ENCODE results near the gene DPH5.

DPH5 gene

DNA sequence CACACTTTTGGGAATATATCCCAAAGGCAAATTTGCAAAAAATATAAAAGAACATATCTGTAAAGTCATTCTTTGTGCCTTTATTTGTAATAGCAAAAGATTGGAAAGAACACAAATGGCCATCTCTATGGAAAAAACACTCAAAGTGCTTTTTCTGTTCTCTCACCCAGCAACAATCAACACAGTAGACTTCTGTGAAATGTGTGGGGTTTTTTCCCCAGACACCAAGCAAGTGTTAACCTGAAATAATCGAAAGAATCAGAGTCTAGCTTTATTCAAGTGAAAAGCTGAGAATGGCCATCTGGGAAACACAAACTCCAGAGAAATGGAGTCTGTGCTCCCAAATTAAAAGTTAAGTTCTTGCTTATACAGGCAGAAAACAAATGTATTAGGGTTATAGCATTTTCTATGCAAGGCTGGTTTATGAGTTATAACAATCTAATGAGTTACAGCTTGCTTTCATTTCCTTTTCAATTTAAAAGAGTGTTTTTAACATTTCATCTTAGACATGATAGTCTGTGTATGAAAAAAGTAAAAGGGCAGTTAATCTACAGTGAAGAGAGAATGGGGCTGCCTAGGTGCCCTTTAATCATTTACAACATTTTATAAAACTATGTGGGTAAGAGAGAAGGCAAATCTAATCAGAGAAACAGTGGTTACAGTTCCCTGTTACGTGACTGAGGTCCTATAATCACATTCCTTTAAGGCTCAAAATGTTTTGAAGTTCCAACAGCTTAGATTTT is 83.1 kb downstream of the DPH5 start:
- Histone ChIP-seq H3K4me3 (ENCODE audit: severe bottlenecking) (no peak overlapping the region), H3K9me3 (ENCODE audit: severe bottlenecking) (no peaks in the 10 kb centered on the region), H3K36me3 (ENCODE audit: low read depth) (peaks cover 44% of the 10 kb centered on the region), H3K4me1 (ENCODE audit: insufficient read depth, poor library complexity, severe bottlenecking) (no peaks in the 10 kb centered on the region), H3K27me3 (ENCODE audit: insufficient read depth, poor library complexity, severe bottlenecking) (no peaks in the 10 kb centered on the region), H3K27ac (ENCODE audit: poor library complexity, severe bottlenecking) (no peak overlapping the region)
- DNase-seq (ENCODE audit: low spot score) (no peak), ATAC-seq (ENCODE audit: low read depth) (no peak)
- TF ChIP-seq CTCF (IDR thresholded peaks at IDR 0.05; ENCODE audit: poor library complexity, severe bottlenecking), result no peak

DNA sequence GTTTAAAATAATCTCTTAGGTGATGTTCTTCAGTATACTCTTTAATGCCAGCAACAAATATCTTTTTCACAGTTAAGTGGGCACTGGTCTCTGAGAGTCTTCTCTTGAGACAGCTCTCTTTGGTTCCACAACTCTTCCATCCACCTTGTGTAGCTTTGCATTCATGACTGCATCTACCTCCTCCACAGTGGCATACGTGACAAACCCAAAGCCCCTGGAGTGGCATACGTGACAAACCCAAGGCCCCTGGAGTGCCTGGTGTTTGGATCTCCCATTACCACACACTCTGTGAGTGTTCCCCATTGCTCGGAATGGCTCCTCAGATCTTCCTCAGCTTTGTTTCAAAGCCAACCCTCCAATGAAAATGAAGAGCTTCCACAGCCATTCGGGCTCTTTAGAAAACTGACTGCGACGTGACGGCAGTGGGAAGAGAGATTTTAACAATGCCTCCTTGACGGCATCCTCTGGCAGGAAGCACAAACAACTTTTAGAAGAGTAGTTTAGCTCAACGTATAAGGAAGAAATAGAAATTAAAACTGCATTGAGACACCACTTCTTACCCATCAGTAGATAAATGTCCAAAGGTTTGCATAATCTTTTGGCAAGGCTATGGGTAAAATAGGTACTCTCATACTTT is 83.9 kb downstream of the DPH5 start:
- Histone ChIP-seq H3K27ac (ENCODE audit: poor library complexity, severe bottlenecking) (no peak overlapping the region), H3K4me1 (ENCODE audit: insufficient read depth, poor library complexity, severe bottlenecking) (no peaks in the 10 kb centered on the region), H3K4me3 (ENCODE audit: severe bottlenecking) (no peak overlapping the region), H3K27me3 (ENCODE audit: insufficient read depth, poor library complexity, severe bottlenecking) (no peaks in the 10 kb centered on the region), H3K9me3 (ENCODE audit: severe bottlenecking) (no peaks in the 10 kb centered on the region), H3K36me3 (ENCODE audit: low read depth) (peaks cover 52% of the 10 kb centered on the region)
- DNase-seq (ENCODE audit: low spot score) (no peak), ATAC-seq (ENCODE audit: low read depth) (no peak)
- TF ChIP-seq CTCF (IDR thresholded peaks at IDR 0.05; ENCODE audit: poor library complexity, severe bottlenecking), result no peak

DNA sequence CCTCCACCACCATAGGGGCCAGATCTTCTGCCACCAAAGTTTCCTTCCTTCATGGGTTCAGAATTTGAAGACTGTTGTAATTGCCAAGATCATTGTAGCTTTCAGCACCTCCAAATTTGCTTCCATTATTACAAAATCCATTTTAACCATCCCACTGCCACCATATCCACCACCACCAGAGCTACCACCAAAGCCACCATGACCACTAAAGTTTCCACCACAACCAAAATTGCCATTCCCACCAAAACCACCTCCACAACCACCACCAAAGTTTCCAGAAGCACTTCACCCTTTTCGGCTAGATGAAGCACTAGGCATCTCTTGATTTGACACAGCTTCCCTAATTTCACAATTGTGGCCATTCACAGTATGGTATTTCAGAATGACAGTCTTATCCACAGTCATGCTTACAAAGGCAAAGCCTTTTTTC is 84.5 kb downstream of the DPH5 start:
- H3K9me3 ChIP-seq (ENCODE audit: severe bottlenecking), result no peaks in the 10 kb centered on the region
- H3K36me3 ChIP-seq (ENCODE audit: low read depth), result peaks cover 58% of the 10 kb centered on the region
- no peaks in the 10 kb centered on the region for H3K4me1 ChIP-seq (ENCODE audit: insufficient read depth, poor library complexity, severe bottlenecking)
- no peaks in the 10 kb centered on the region for H3K27me3 ChIP-seq (ENCODE audit: insufficient read depth, poor library complexity, severe bottlenecking)
- ATAC-seq (ENCODE audit: low read depth) (no peak), DNase-seq (ENCODE audit: low spot score) (no peak)
- H3K4me3 ChIP-seq (ENCODE audit: severe bottlenecking), result no peak overlapping the region
- no peak overlapping the region for H3K27ac ChIP-seq (ENCODE audit: poor library complexity, severe bottlenecking)
- TF ChIP-seq CTCF (IDR thresholded peaks at IDR 0.05; ENCODE audit: poor library complexity, severe bottlenecking), result no peak

All from RWPE2 (cell line).